ENCODE data around the gene OGFOD1.

- TF ChIP-seq PKNOX1 (IDR thresholded peaks at IDR 0.05) = no peak
- no peak for TF ChIP-seq FOXM1 (IDR thresholded peaks at IDR 0.05; ENCODE audit: borderline replicate concordance)
- no peak for TF ChIP-seq SP1 (IDR thresholded peaks at IDR 0.05)
- TF ChIP-seq BHLHE40 (IDR thresholded peaks at IDR 0.05; ENCODE audit: borderline replicate concordance) = no peak
- TF ChIP-seq LEF1 (IDR thresholded peaks at IDR 0.05; ENCODE audit: borderline replicate concordance) = no peak
- no peak for TF ChIP-seq TARDBP (IDR thresholded peaks at IDR 0.05)
- TF ChIP-seq FOXA1 (IDR thresholded peaks at IDR 0.05) = no peak
- TF ChIP-seq CTBP1 (IDR thresholded peaks at IDR 0.05; ENCODE audit: borderline replicate concordance) = no peak
- no peak for TF ChIP-seq SUZ12 (IDR thresholded peaks at IDR 0.05)
- TF ChIP-seq HDGF (IDR thresholded peaks at IDR 0.05; ENCODE audit: borderline replicate concordance) = no peak
These were observed 41.8 kb downstream of the OGFOD1 start for GRCh38 chr16:56493126-56493525.

Data from HEK293T (cell line).